NCI-H69 (cell line): ENCODE data around the gene TTC7B.
"Not testable (repeated sequence)": the region's sequence is repeated elsewhere in the genome, so short reads cannot be mapped to it uniquely, and the experiment has no call there.

Experiments
- DNase-seq: peaks from one replicate; lab custom pipeline; 2025; lab: John Stamatoyannopoulos, UW

TTC7B gene, protein sequence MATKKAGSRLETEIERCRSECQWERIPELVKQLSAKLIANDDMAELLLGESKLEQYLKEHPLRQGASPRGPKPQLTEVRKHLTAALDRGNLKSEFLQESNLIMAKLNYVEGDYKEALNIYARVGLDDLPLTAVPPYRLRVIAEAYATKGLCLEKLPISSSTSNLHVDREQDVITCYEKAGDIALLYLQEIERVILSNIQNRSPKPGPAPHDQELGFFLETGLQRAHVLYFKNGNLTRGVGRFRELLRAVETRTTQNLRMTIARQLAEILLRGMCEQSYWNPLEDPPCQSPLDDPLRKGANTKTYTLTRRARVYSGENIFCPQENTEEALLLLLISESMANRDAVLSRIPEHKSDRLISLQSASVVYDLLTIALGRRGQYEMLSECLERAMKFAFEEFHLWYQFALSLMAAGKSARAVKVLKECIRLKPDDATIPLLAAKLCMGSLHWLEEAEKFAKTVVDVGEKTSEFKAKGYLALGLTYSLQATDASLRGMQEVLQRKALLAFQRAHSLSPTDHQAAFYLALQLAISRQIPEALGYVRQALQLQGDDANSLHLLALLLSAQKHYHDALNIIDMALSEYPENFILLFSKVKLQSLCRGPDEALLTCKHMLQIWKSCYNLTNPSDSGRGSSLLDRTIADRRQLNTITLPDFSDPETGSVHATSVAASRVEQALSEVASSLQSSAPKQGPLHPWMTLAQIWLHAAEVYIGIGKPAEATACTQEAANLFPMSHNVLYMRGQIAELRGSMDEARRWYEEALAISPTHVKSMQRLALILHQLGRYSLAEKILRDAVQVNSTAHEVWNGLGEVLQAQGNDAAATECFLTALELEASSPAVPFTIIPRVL

DNA sequence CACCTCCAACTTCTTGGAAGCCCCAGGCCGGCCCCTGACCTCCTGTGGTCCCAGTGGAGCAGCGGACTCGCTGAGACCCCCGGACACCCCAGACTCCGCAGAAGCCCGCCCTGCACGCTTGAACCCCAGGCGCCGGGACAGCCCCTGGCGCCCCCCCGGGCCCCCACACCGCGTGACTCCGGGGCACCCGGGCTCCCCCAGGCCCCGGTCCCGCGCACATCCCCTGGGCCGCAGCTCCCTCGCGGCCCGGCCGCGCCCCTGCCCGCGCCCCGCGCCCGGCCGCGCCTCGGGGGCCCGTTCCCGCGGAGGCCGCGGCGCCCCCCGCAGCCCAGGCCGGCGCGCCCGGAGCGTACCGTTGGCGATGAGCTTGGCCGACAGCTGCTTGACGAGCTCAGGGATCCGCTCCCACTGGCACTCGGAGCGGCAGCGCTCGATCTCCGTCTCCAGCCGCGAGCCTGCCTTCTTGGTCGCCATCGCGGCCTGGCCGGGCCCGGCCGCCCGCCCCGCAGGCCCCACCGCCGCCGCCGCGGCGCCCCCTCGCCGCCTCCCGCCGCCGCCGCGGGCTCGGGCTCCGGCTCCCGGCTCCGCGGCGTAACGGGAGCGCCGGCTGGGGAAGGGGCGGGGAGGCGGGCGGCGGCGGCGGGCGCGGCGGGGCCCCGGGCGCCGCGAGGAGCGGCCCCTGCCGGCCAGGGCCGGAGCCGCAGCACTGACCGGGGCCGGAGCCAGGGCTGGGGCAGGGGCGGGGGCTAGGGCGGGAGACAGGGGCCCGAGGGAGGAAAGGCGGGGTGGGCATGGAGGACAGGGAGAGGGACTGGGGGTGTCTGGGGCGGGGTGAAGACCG, at the start of gene TTC7B:
TTC7B (minus strand) TSS at position 609 of the 841 bp plus-strand sequence; CDS start at position 474, 135 bp downstream.
- DNase-seq: peak; percentile 80

DNA sequence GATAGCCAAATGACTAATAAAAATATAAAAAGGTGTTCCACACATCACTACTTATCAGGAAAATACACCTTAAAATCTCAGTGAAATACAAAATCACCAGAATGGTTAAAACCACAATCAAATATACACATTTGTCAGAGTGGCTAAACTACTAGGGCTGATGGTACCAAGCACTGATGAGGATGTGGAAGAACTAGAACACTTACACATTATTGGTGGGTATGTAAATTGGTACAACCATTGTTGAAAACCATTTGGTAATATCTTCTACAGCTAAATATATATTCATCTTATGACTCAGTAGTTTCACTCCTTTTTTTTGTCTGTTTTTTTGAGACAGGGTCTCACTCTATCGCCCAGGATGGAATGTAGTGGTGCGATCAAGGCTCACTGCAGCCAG, 48.5 kb upstream of the TTC7B start:
- no peak for DNase-seq

DNA sequence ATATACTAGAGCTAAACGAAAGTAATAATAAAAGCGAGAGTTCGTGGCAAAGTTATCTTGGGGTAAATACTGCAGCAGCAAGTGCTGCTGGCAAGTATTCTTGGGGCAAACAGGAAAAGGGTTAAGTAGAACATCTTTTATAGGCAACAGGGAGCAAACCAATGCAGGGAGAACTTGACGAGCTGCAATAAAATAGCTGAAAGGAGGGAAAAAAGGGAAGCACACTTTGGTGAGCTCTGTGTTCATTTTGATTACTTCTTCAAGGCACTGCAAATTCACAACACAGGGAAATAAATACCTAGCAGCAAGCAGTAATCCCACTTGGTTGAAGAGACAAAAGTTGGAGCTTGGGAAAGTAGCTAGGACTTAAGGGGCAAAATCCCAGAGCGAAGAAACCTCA, 42.3 kb upstream of the TTC7B start:
- DNase-seq: no peak

DNA sequence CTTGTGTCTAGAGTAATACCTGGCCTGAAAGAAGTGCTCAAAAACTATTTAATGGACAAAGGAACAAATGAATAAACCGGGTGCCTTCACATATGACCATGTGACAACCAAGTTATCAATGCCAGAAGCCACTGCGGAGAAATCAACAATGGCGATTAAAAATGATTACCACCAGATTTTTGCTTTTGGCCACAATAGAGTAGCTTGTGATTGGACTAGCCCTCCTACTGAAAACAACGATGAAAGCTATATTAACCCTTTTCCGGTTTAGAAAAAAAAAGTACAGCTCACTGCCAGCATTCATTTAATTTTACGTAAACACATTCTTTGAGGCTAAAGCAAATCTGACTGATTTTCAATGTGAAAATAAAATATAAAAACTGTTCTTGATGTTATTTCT, 41.6 kb upstream of the TTC7B start:
- no peak for DNase-seq

DNA sequence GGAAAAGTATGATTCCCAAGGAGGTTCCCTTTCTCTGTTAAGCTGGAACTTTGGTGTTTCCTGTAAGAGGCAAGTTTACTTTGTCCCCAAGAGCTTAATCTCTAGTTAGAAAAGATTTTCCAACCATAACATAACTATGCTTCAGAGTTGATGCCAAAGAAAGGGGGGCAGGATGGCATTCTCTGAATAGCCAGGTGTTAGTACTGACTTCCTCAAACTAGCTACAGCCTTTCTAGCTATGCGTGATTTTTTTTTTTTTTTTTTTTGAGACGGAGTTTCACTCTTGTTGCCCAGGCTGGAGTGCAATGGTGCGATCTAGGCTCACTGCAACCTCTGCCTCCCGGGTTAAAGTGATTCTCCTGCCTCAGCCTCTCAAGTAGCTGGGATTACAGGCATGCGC, 39.9 kb upstream of the TTC7B start:
- not testable (repeated sequence) for DNase-seq

DNA sequence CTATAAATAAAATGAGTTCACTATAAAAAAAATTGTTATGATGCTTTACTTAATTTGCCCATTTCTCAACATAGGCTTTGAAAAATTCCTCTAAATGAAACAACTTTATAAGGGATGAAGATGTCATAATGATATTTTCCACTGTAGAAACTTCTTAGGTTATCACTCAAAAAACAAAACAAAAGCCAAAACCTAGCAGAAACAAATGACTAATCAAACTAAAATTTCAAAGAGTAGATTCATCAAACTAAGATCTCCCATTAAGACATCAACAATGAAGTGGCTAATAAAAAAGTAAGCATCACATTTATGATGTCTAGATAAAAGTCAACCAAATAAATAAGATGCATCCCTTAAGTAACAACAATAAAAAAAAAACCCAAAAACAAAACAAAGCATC, 36.9 kb upstream of the TTC7B start:
- DNase-seq: no peak

DNA sequence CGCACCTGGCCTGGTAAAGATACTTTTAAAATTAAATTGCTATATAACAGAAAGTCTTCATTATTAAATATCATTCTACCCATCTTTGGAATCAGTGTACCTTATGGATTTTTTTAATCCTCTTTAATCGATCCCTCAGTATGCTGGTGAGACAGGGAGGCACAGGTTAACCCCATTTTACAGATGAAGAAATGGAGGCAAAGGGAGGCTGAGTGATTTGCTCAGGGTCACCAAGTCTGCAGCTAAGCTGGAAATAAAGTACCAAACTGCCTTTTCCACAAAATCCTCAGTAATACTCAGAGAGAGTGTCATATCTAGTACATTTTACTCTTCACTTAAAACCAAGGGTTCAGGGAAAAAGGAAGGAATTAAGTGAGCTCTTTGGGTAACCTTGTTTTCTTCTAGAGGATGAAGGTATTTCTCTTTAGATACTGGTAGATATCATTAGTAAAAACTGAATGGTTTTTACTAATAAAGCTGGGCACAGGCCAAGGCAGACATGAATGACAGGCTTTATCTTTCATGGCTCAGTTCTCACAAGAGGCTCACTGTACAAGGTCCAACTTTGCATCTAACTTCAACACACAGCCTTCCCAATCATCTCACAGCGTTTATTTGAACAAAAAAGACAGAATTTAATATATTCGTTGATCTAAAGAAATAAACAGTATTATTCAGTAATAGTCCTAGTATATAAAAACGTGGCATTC, 35.3 kb upstream of the TTC7B start:
- no peak for DNase-seq

DNA sequence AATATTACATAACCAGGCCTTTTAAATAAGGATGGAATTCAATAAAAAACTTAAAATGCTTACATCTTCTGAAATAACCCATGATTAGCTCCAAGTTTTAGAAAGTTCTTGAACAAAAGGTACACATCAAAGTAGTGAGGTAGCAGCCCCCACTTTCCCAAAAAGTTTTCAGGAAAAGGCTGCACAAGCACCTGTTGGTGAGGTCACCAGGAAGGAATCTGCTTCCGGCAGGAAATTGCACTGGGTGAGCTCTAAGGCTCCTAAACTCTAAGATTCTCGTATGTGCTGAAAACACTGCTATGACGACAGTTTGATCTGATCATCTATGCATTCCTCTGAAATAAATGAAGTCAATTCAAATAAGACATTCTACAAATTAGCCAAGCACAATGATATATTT, 34.3 kb upstream of the TTC7B start:
- DNase-seq: no peak

DNA sequence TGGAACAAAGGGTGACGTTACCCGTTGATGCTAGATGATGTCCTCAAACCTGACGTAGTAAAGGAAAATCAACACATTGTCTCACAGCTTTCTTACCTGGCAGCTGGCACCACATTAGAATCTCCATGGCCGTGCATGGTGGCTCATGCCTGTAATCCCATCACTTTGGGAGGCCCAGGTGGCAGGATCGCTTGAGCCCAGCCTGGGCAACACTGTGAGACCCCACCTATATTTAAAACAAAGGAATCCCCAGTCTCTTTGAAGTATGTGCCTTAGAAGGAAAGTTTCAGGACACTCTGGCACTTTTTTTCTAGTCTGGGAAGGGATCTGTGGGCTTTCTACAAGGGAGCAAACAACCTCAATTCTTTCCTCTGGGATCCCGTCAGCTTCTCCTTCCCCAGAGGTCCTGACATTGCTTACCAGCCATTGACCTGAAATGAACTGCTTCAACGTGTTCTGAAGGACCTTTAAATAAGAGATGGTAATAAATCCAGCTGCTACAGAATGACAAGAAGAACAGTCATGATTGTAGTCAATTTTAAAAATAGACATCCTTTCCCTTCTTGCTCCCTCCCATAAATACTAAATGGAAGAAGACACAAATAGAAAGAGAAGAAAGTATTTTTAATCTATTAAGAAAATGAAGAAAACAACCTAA, 33.7 kb upstream of the TTC7B start:
- DNase-seq: no peak

DNA sequence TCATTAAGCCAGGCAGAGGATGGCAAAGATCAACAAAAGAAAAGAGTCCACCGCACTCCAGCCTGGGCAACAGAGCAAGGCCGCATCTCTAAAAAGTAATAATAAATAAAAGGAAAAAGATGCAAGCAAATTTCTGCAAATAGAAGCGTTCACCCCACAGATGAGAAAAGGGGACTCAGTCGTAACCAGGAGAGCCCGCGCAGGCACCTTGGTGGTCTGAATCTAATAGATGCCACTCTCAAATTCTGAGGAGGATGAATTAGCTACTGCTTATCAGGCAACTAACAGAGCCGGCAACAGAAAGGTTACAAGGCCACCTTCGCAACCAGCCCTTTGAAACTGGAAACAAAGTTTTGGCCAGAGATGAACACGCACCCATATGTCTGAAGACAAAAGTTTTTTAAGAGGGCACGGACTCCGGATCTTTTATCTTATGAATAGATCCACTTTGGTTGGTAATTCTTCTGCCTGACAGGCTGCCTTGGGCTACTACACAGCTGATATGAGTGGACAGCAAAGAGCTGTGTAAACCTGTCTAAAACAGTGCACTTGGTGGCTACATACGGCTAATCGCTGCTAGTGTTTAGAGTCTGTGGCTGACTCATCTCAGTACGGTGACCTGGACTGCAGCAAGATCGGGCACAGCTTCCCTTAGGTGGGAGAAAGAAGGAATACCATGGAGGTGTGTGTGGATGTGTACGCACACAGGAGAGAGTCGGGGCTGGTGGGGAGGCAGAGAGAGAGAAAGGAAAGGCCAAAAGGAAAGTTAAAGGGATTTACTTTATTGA, 32.9 kb upstream of the TTC7B start:
- no peak for DNase-seq

DNA sequence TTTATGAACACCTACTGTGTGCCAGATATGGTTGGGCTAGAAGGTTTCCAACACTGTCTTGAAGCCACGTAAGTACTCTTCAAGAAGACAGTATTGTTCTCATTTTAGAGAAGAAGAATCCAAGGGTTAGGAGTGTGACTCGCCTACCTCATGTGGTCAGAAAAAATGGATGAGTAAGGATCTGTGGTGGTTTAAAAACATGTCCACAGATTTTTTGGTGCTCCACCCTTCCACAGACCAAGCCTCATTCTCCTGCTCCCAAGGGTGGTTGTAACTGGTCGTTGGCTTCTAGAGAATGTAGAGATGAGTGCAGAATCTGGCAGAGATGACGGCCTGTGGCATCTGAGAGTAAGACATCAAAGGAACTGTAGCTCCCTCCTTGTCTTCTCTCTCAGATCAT, 30.3 kb upstream of the TTC7B start:
- no peak for DNase-seq

DNA sequence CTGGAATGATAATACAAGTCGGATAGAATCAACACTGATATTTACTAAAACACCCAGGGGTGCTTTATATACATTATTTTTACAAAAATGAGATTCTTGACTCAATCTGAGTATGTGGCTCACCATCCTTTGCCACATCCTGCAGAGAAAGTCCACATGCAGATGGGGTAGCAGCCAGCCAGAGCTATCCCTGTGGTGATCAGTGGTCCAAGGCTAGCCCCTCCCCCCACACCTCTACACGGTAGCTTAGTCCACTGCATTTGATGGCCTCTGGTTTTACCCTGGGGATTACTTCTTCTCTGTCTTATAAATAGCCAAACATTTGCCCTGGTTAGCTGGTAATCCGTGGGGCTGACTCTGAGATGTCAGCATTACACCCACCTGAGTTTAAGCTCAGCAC, 28.1 kb upstream of the TTC7B start:
- DNase-seq: peak; percentile 43

DNA sequence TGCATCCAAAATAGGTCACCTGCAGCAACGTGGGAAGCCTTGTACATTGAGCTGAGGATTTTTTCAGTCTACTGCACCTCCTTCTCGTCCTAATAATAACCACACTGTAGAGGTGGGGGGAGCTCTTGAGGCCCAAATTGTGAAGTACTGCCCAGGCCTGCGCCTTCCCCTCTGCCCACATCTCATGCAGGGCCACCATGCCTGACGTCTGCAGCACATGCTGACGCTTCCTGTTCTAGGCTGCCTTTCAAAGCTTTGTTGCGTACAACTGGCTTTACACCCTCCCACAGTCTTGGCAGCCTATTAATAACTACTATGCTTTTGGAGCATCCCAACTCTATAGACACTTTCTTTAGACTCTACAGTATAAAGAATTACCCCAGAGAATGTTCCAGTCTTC, 26.5 kb upstream of the TTC7B start:
- DNase-seq: no peak

DNA sequence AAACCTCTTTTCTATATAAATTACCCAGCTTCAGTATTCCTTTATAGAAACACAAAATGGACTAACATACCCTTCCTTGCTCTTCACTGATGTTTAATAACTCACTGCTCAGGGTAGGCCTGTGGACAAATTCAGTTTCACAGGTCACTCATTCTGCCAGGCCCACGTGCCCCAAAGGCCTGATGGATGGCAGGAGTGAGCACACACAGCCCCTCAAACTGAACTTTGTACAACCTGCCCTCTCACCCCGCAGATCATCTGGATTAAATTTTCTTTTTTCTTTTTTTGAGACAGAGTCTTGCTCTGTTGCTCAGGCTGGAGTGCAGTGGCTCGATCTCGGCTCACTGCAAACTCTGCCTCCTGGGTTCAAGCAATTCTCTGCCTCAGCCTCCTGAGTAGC, 24.4 kb upstream of the TTC7B start:
- not testable (repeated sequence) for DNase-seq

DNA sequence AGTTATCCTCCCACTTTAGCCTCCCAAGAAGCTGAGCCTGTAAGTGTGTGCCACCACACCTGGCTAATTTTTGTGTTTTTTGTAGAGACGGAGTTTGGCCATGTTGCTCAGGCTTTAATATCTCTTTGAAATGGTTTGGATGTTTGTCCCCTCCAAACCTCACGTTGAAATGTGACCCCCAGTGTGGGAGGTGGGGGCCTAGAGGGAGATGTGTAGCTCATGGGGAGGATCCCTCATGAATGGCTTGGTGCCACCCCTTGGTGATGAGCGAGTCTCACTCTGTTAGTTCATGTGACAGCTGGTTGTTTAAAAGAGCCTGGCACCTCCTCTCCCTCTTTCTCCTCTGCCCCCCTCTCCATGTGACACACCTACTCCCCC, 23.6 kb upstream of the TTC7B start:
- no peak for DNase-seq

DNA sequence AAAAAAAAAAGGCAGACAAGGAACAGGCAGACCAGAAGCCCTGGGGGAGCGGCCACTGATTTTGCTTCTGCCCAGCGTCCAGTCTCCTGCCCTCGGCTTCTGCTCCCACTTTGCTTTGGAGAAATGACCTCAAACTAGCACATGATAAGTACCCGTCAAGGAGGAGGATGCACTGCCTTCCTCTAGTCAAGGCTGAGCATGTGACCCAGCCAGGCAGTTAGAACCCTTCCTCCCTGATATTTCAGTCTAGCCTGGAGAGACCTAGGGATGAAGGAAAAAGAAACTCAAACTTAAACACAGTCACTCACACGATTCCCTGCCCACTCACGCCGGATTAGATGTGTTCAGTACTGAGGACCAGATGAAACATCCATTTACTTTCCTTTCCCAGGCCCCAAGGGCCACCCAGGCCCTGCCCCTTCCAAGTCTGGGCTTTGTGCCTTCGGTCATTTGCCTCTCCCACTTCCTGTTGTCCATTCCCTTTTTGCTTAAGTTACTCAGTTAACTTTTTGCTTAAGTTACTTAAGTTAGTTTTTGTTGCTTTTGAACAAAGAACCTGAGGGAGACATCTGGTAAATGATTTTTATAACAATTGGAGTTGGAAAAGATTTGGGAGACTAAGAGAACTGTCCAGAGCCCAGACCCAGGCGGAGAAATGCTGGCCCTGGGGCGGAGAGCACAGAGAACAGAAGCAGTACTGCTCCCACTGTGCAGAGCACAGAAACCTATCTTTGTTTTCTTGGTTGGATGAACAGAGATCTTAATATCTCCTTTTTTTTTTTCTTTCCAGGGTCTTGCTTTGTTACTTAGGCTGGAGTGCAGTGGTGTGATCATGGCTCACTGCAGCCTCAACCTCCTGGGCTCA, 23.0 kb upstream of the TTC7B start:
- DNase-seq: no peak

DNA sequence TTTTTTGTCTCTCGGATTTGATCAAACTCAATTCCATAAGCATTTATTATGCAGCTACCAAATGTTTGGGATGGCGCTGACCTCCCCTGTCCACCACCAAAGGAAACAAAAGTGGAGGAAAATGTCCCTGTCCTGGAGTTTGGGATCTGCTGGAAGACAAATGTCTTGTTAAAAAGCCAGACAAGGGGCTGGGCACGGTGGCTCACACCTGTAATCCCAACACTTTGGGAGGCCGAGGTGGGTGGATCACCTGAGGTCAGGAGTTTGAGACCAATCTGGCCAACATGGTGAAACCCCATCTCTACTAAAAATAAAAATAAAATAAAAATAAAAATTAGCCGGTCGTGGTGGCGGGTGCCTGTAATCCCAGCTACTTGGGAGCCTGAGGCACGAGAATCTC, 22.3 kb upstream of the TTC7B start:
- not testable (repeated sequence) for DNase-seq

DNA sequence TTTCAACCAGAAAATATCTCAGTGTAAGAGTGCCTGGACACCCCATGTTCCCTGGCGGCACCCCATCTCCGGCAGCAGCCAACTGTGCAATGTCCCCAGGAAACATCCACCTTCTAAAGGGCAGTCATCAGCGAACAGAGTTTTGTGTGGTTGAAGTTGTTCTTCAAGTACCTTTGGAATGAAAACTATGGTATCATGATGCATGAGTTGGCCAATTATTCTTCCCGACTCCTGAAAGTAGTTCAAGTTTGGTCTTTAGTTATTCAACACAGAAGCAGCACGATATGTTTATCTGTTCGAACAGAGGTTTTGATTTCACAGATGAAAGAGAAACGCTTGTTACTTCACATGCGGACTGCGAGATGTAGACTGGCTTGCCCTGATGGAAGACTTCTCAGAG, 21.1 kb upstream of the TTC7B start:
- DNase-seq: no peak

DNA sequence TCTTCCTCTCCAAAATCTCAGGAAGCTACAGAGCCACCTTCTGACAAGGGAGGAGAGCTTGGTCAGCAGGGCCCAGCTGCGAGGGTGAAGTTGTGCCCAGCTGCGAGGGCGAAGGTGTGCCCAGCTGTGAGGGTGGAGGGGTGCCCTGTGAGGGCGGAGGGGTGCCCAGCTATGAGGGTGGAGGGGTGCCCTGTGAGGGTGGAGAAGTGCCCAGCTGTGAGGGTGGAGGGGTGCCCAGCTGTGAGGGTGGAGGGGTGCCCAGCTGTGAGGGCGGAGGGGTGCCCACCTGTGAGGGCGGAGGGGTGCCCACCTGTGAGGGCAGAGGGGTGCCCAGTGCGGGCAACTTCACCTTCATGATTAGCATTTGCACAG, 20.4 kb upstream of the TTC7B start:
- DNase-seq: no peak

DNA sequence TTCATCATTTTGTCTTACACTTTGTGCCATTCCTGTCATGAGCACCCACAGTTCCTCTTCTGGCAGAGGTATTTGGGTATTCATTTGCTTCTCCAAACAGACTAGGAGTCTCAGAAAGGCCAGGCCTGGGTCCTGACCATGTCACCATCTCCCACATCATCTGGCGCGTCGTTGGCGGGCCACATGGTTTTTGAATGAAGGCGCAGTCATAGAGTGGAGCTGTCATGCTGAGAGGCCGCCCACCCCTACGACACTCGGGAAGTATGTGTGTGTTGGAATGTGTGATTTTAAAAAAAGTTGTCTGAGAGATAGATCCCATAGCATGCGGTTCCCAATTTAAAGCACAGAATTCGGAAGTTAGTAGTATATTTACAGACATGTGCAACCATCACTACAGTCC, 15.6 kb upstream of the TTC7B start:
- no peak for DNase-seq
